Transverse colon (tissue), 4 donors: ENCODE data around the gene LPO. TPM values are rescaled to one million over a fixed set of nuclear protein-coding genes. Genes with fewer than 3 reads are reported as not detected.

Experiments
- DNase-seq: peaks from one replicate; pipeline ENCODE4 v3.0.0-alpha.2; 2019
- H3K27ac ChIP-seq, 4 donors: fragments of 200-600 bp; sonication (generic); 2 replicates each; pipeline ENCODE4 v1.5.1; 2016 to 2018; ENCODE audit warnings: inconsistent platforms in 4 of 4
- H3K27me3 ChIP-seq: fragments of 200-600 bp; sonication (generic); 2 replicates; pipeline ENCODE4 v1.5.1; 2017; ENCODE audit warnings: inconsistent platforms
- H3K36me3 ChIP-seq, 4 donors: fragments of 200-600 bp; sonication (generic); 2 replicates each; pipeline ENCODE4 v1.5.1; 2017 to 2019; ENCODE audit warnings: inconsistent platforms in 4 of 4
- H3K4me1 ChIP-seq, 4 donors: fragments of 200-600 bp; sonication (generic); 2 replicates each; pipeline ENCODE4 v1.5.1; 2017 to 2020; ENCODE audit warnings: inconsistent platforms in 4 of 4
- H3K4me3 ChIP-seq, 4 donors: fragments of 200-600 bp; sonication (generic); 1 replicate in 1 of 4; 2 replicates in 3 of 4; pipeline versions ENCODE4 v1.5.1 to v1.6.1; 2017 to 2019; ENCODE audit warnings: inconsistent platforms in 4 of 4
- H3K9me3 ChIP-seq, 2 donors: fragments of 200-600 bp; sonication (generic); 2 replicates each; pipeline ENCODE4 v1.5.1; 2017 to 2019; ENCODE audit warnings: inconsistent platforms in 2 of 2
- CTCF ChIP-seq, 5 experiments: fragments of 200-600 bp in 3 of 5; fragments of 450-650 bp in 2 of 5; sonication (generic) in 3 of 5; IDR thresholded peaks; 1 replicate in 2 of 5; 2 replicates in 3 of 5; pipeline ENCODE4 v1.5.1; 2016 to 2017; ENCODE audit warnings: antibody characterized with exemption in 5 of 5, inconsistent platforms in 3 of 5, mild to moderate bottlenecking in 2 of 5, moderate library complexity in 1 of 5
- EP300 ChIP-seq: sonication (generic); formaldehyde crosslinking; IDR thresholded peaks from one replicate; pipeline ENCODE4 v1.6.1; 2017; ENCODE audit warnings: antibody characterized with exemption, low read depth
- POLR2A ChIP-seq: fragments of 450-650 bp; IDR thresholded peaks from one replicate; pipeline ENCODE4 v1.6.1; 2016; ENCODE audit warnings: antibody characterized with exemption, mild to moderate bottlenecking, moderate library complexity
- POLR2AphosphoS5 ChIP-seq, 3 donors: sonication (generic); formaldehyde crosslinking; IDR thresholded peaks; one replicate each; pipeline ENCODE4 v1.6.1; 2016; ENCODE audit warnings: antibody characterized with exemption in 3 of 3
- WGBS, 2 donors: methylation state at CpG; one replicate each; pipeline ENCODE4 v1.1.5; 2018; ENCODE audit warnings: low coverage in 1 of 2; 5-methylcytosine and 5-hydroxymethylcytosine counted together
- in situ Hi-C, 4 donors: fragments of 200-750 bp; cut with MboI; loops; one replicate each; pipeline versions ENCODE4 v1.15.0 to v1.15.1; 2017; ENCODE audit warnings: low sequenced_read_pairs in 3 of 4, low pct_ligation_motif_present in 1 of 4, low pct_unique_long_range_greater_than_20kb in 1 of 4
- intact Hi-C: fragments of 100-400 bp; cut with DNase I; formaldehyde crosslinking; loops from one replicate; pipeline ENCODE4 v1.15.1; 2023; ENCODE audit warnings: low total_unique reads
- total RNA-seq, 4 donors: library from RNA; depleted of rRNA; stranded (reverse); fragments of >200 nt; gene quantifications; one replicate each; pipeline ENCODE4 v1.1.0, GENCODE V29; 2016

LPO gene
- total RNA-seq, 4 donors from 2014 or later, result not detected

GRCh38 chr17:58304750-58305486 lies 66.5 kb downstream of the LPO start:
- no peak overlapping the region for H3K27ac ChIP-seq
- no peaks in the 10 kb centered on the region for H3K27me3 ChIP-seq
- DNase-seq, result no peak
- no peaks in the 10 kb centered on the region for H3K4me1 ChIP-seq
- intact Hi-C loops, result no loop called here
- no peak for TF ChIP-seq CTCF (IDR thresholded peaks at IDR 0.05)
- no peak for TF ChIP-seq EP300
- TF ChIP-seq POLR2AphosphoS5 (IDR thresholded peaks at IDR 0.05), result no peak
- no peak for TF ChIP-seq POLR2A
- no peaks in the 10 kb centered on the region for H3K36me3 ChIP-seq
- in situ Hi-C loops, result no loop called here
- no peak overlapping the region for H3K4me3 ChIP-seq
- no peaks in the 10 kb centered on the region for H3K9me3 ChIP-seq
- 85% methylated on average over 9 of the region's 14 CpGs; no CpG with 5 or more reads in 1 of the 2 donors for WGBS, 2 donors

GRCh38 chr17:58305626-58306025 lies 67.2 kb downstream of the LPO start:
- WGBS, 2 donors, result 85% methylated on average over 8 of the region's 8 CpGs; no CpG with 5 or more reads in 1 of the 2 donors
- no peaks in the 10 kb centered on the region for H3K9me3 ChIP-seq
- DNase-seq, result no peak
- no peaks in the 10 kb centered on the region for H3K4me1 ChIP-seq
- no peaks in the 10 kb centered on the region for H3K27me3 ChIP-seq
- intact Hi-C loops (loop anchor here (1.0 kb wide), 1 partner anchor 47 kb away; no protein-coding TSS in a partner anchor), in situ Hi-C loops (no loop called here)
- TF ChIP-seq POLR2A, result no peak
- TF ChIP-seq CTCF (IDR thresholded peaks at IDR 0.05), result no peak
- TF ChIP-seq POLR2AphosphoS5 (IDR thresholded peaks at IDR 0.05), result no peak
- no peak for TF ChIP-seq EP300
- no peak overlapping the region for H3K27ac ChIP-seq
- H3K36me3 ChIP-seq, result no peaks in the 10 kb centered on the region
- no peak overlapping the region for H3K4me3 ChIP-seq

- no peak for DNase-seq
- 87 to 92% methylated on average over 5 to 19 of the region's 19 CpGs for WGBS, 2 donors
- Histone ChIP-seq H3K4me3 (no peak overlapping the region), H3K9me3 (no peaks in the 10 kb centered on the region), H3K27ac (no peak overlapping the region), H3K4me1 (no peaks in the 10 kb centered on the region), H3K27me3 (no peaks in the 10 kb centered on the region), H3K36me3 (no peaks in the 10 kb centered on the region)
- TF ChIP-seq POLR2A (no peak), CTCF (IDR thresholded peaks at IDR 0.05) (no peak)
- in situ Hi-C loops, result no loop called here
- intact Hi-C loops, result loop anchor here (1.0 kb wide), 1 partner anchor 48 kb away; no protein-coding TSS in a partner anchor
Measured at GRCh38 chr17:58306131-58306951, 68.0 kb downstream of the LPO start.

GRCh38 chr17:58307468-58308172 lies 69.2 kb downstream of the LPO start:
- in situ Hi-C loops, result no loop called here

More at GRCh38 chr17:58307468-58308172, 69.2 kb downstream of the LPO start:
- Histone ChIP-seq H3K9me3 (no peaks in the 10 kb centered on the region), H3K27me3 (no peaks in the 10 kb centered on the region), H3K4me1 (no peaks in the 10 kb centered on the region), H3K27ac (no peak overlapping the region), H3K4me3 (no peak overlapping the region), H3K36me3 (no peaks in the 10 kb centered on the region)
- TF ChIP-seq CTCF (IDR thresholded peaks at IDR 0.05) (no peak), EP300 (no peak), POLR2AphosphoS5 (IDR thresholded peaks at IDR 0.05) (no peak)
- intact Hi-C loops, result no loop called here
- 93% methylated on average over 20 of the region's 20 CpGs; no CpG with 5 or more reads in 1 of the 2 donors for WGBS, 2 donors
- DNase-seq, result no peak
